ENCODE data around the gene PKD1L1. TPM values are rescaled to one million over a fixed set of nuclear protein-coding genes. Genes with fewer than 3 reads are reported as not detected.

PKD1L1 gene
- polyA plus RNA-seq, 1 of the 3 experiments (the other 2 are of a cell fraction): 0.10 TPM

DNA sequence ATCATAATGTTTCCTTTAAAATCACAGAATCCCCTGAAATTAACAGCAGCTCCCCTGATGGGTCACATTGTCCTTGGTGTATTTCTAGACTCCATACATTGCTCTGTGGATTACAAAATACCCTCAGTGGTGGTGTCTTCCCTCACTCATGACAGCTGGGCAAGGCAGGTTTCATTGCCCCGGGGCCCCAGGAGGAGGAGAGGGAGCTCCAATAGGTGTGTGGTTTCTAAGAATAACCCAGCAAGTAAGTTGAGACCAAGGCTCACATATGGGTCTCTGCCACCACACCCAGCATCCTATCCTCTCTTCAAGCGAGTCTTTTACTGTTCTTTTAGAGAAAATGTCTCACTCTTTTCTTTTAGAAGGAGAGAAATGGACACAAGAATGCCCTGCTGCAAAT, 63.6 kb downstream of the PKD1L1 start:
- POLR2A ChIA-PET: no interaction called here
- Histone ChIP-seq H3K9me2 (no peaks in the 10 kb centered on the region), H3K9me3 (no peaks in the 10 kb centered on the region), H3K36me3 (replicated peaks in 1 of 2; ENCODE audit: control insufficient read depth in 1 of 2, insufficient read depth in 2 of 2, low read length in 1 of 2) (no peaks in the 10 kb centered on the region), H3K4me1 (ENCODE audit: control insufficient read depth in 1 of 2, insufficient read depth in 2 of 2, low read depth in 1 of 2, low read length in 1 of 2) (no peaks in the 10 kb centered on the region; a peak in 1 of 4 replicates), H2AFZ (ENCODE audit: low read depth) (no peak overlapping the region), H3K27ac (ENCODE audit: low read depth in 2 of 2, low read length in 1 of 2) (no peak overlapping the region), H3K4me3 (ENCODE audit: low read depth in 2 of 2, low read length in 1 of 2) (no peak overlapping the region), H4K20me1 (ENCODE audit: insufficient read depth) (no peaks in the 10 kb centered on the region), H3K4me2 (no peak overlapping the region), H3K9ac (no peak overlapping the region), H3F3A (replicated peaks; ENCODE audit: insufficient read depth) (no peaks in the 10 kb centered on the region), H3K27me3 (ENCODE audit: insufficient read depth) (peaks cover 55% of the 10 kb centered on the region; the same call in 1 of the 2 replicates), H3K79me2 (ENCODE audit: insufficient read depth) (no peaks in the 10 kb centered on the region)
- 12% methylated on average over 2 of the region's 2 CpGs for WGBS (ENCODE audit: low lambda C conversion rate)
- CTCF ChIA-PET: interaction anchor here (1.4 to 1.8 kb wide), 2 partner anchors 11 to 65 kb away, joined by 3 to 5 read pairs; no protein-coding TSS in a partner anchor
- TF ChIP-seq SMC3 (IDR thresholded peaks at IDR 0.05; ENCODE audit: low read depth, low read length) (no peak), POLR2AphosphoS5 (IDR thresholded peaks at IDR 0.05; ENCODE audit: low read depth, low read length) (no peak), CHD2 (IDR thresholded peaks at IDR 0.05; ENCODE audit: low read length, partially characterized antibody) (no peak), JUND (IDR thresholded peaks at IDR 0.05) (no peak), SIN3A (IDR thresholded peaks at IDR 0.05; ENCODE audit: borderline replicate concordance, low read depth, low read length) (no peak), MEF2A (IDR thresholded peaks at IDR 0.05; ENCODE audit: borderline replicate concordance, low read depth) (no peak), TCF12 (IDR thresholded peaks at IDR 0.05) (no peak), RXRA (IDR thresholded peaks at IDR 0.05; ENCODE audit: borderline replicate concordance, low read depth) (no peak), YY1 (IDR thresholded peaks at IDR 0.05; ENCODE audit: low read depth) (no peak)
- TF ChIP-seq, protein P1, sequence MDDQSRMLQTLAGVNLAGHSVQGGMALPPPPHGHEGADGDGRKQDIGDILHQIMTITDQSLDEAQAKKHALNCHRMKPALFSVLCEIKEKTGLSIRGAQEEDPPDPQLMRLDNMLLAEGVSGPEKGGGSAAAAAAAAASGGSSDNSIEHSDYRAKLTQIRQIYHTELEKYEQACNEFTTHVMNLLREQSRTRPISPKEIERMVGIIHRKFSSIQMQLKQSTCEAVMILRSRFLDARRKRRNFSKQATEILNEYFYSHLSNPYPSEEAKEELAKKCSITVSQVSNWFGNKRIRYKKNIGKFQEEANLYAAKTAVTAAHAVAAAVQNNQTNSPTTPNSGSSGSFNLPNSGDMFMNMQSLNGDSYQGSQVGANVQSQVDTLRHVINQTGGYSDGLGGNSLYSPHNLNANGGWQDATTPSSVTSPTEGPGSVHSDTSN (IDR thresholded peaks at IDR 0.05): no peak
- TF ChIP-seq, protein P2, sequence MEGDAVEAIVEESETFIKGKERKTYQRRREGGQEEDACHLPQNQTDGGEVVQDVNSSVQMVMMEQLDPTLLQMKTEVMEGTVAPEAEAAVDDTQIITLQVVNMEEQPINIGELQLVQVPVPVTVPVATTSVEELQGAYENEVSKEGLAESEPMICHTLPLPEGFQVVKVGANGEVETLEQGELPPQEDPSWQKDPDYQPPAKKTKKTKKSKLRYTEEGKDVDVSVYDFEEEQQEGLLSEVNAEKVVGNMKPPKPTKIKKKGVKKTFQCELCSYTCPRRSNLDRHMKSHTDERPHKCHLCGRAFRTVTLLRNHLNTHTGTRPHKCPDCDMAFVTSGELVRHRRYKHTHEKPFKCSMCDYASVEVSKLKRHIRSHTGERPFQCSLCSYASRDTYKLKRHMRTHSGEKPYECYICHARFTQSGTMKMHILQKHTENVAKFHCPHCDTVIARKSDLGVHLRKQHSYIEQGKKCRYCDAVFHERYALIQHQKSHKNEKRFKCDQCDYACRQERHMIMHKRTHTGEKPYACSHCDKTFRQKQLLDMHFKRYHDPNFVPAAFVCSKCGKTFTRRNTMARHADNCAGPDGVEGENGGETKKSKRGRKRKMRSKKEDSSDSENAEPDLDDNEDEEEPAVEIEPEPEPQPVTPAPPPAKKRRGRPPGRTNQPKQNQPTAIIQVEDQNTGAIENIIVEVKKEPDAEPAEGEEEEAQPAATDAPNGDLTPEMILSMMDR (IDR thresholded peaks at IDR 0.05): no peak
- DNase-seq: no peak

DNA sequence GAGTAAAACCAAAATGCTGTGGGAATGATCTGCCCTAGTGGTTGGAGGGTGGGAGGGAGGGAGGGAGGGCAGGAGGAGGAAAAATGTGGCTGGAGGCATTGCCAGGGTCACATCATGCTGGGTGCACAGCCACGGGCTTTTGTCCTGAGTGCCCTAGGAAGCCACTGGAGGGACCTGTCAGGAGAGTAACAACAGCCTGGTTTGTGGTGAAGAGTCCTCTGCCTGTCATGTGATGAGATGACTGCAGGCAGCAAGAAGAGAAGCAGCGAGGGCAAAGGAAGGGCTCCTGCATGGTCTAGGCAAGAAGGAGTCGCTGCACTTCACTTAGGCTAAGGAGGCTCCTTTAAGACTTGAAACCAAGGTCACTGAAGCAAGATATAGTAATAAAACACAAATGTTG, 65.6 kb downstream of the PKD1L1 start:
- no peak overlapping the region for H3K4me2 ChIP-seq
- ChIA-PET CTCF (no interaction called here), POLR2A (no interaction called here)
- H2AFZ ChIP-seq (ENCODE audit: low read depth): no peak overlapping the region
- H3K79me2 ChIP-seq (ENCODE audit: insufficient read depth): no peaks in the 10 kb centered on the region
- no peak for DNase-seq
- no peaks in the 10 kb centered on the region for H3K9me3 ChIP-seq
- no peaks in the 10 kb centered on the region; a peak in 1 of 4 replicates for H3K4me1 ChIP-seq (ENCODE audit: control insufficient read depth in 1 of 2, insufficient read depth in 2 of 2, low read depth in 1 of 2, low read length in 1 of 2)
- no peak overlapping the region for H3K9ac ChIP-seq
- 66% methylated on average over 3 of the region's 3 CpGs for WGBS (ENCODE audit: low lambda C conversion rate)
- no peak overlapping the region for H3K4me3 ChIP-seq (ENCODE audit: low read depth in 2 of 2, low read length in 1 of 2)
- no peaks in the 10 kb centered on the region for H3K36me3 ChIP-seq (replicated peaks in 1 of 2; ENCODE audit: control insufficient read depth in 1 of 2, insufficient read depth in 2 of 2, low read length in 1 of 2)
- no peaks in the 10 kb centered on the region for H3F3A ChIP-seq (replicated peaks; ENCODE audit: insufficient read depth)
- H4K20me1 ChIP-seq (ENCODE audit: insufficient read depth): no peaks in the 10 kb centered on the region
- H3K9me2 ChIP-seq: no peaks in the 10 kb centered on the region
- peaks cover 55% of the 10 kb centered on the region; the same call in 1 of the 2 replicates for H3K27me3 ChIP-seq (ENCODE audit: insufficient read depth)
- no peak overlapping the region for H3K27ac ChIP-seq (ENCODE audit: low read depth in 2 of 2, low read length in 1 of 2)
- TF ChIP-seq FOXM1 (IDR thresholded peaks at IDR 0.05; ENCODE audit: low read depth): no peak
- TF ChIP-seq TAF1 (IDR thresholded peaks at IDR 0.05; ENCODE audit: borderline replicate concordance, low read depth, low read length): no peak
- TF ChIP-seq NFIC (IDR thresholded peaks at IDR 0.05; ENCODE audit: borderline replicate concordance): no peak
- no peak for TF ChIP-seq ELF1 (IDR thresholded peaks at IDR 0.05)
- no peak for TF ChIP-seq GATA2 (CRISPR knock-in tag; IDR thresholded peaks at IDR 0.05)
- no peak for TF ChIP-seq RCOR1 (IDR thresholded peaks at IDR 0.05; ENCODE audit: low read length)
- TF ChIP-seq TEAD4 (IDR thresholded peaks at IDR 0.05; ENCODE audit: borderline replicate concordance, insufficient read depth): no peak
- no peak for TF ChIP-seq RXRA (IDR thresholded peaks at IDR 0.05; ENCODE audit: borderline replicate concordance, low read depth)
- TF ChIP-seq, protein P3, sequence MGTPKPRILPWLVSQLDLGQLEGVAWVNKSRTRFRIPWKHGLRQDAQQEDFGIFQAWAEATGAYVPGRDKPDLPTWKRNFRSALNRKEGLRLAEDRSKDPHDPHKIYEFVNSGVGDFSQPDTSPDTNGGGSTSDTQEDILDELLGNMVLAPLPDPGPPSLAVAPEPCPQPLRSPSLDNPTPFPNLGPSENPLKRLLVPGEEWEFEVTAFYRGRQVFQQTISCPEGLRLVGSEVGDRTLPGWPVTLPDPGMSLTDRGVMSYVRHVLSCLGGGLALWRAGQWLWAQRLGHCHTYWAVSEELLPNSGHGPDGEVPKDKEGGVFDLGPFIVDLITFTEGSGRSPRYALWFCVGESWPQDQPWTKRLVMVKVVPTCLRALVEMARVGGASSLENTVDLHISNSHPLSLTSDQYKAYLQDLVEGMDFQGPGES (IDR thresholded peaks at IDR 0.05; ENCODE audit: low read depth, low read length): no peak
- TF ChIP-seq, protein P2 (IDR thresholded peaks at IDR 0.05): no peak
- no peak for TF ChIP-seq NRF1 (IDR thresholded peaks at IDR 0.05; ENCODE audit: low read depth, low read length)
- no peak for TF ChIP-seq EZH2phosphoT487 (IDR thresholded peaks at IDR 0.05; ENCODE audit: borderline replicate concordance, low read depth)
- no peak for TF ChIP-seq FOSL2 (IDR thresholded peaks at IDR 0.05; ENCODE audit: borderline replicate concordance, low read depth)
- no peak for TF ChIP-seq FOXJ3 (CRISPR knock-in tag; IDR thresholded peaks at IDR 0.05)
- TF ChIP-seq RFX5 (IDR thresholded peaks at IDR 0.05; ENCODE audit: low read length): no peak
- no peak for TF ChIP-seq POLR2AphosphoS5 (IDR thresholded peaks at IDR 0.05; ENCODE audit: low read depth, low read length)

Measured in SK-N-SH (cell line).